ENCODE measurements around the gene MYL6.

Gene MYL6

DNA sequence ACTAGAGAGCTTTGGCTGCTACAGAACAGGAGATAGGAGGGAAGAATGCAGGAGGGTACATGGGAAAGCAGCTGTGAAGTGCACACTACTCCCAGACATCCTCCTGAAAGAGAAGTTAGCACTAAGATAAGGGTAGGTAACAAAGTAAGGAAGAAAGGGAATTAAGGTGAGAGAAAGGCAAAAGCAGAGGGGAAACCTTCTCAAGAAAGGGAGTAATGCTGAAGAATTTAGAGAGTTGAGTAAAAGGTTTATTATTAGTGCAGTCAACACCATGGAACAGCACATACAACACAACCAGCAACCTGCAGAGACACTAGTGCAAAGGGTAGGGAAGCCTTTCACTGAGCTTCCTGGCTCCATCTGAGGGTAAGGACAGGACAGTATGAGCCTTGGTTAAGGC is 46.1 kb downstream of the MYL6 start:
- Histone ChIP-seq H3K9me3 (ENCODE audit: control insufficient read depth, insufficient read depth, low read depth, low read length) (no peaks in the 10 kb centered on the region), H3K27ac (ENCODE audit: extremely low read depth, low read depth, low read length) (no peak overlapping the region), H3K36me3 (ENCODE audit: control insufficient read depth in 2 of 2, insufficient read depth in 1 of 2, low read length in 2 of 2) (peaks cover 12 to 42% of the 10 kb centered on the region in 2 experiments), H3K4me1 (ENCODE audit: control insufficient read depth, insufficient read depth, low read length) (no peaks in the 10 kb centered on the region), H3K4me3 (ENCODE audit: low read depth, low read length) (no peak overlapping the region)
- no peak for TF ChIP-seq KLF7 (tag by site-specific recombination; IDR thresholded peaks at IDR 0.05; ENCODE audit: borderline replicate concordance)
- no peak for TF ChIP-seq ZNF266 (tag by site-specific recombination; IDR thresholded peaks at IDR 0.05; ENCODE audit: low read depth)
- TF ChIP-seq, protein P1, sequence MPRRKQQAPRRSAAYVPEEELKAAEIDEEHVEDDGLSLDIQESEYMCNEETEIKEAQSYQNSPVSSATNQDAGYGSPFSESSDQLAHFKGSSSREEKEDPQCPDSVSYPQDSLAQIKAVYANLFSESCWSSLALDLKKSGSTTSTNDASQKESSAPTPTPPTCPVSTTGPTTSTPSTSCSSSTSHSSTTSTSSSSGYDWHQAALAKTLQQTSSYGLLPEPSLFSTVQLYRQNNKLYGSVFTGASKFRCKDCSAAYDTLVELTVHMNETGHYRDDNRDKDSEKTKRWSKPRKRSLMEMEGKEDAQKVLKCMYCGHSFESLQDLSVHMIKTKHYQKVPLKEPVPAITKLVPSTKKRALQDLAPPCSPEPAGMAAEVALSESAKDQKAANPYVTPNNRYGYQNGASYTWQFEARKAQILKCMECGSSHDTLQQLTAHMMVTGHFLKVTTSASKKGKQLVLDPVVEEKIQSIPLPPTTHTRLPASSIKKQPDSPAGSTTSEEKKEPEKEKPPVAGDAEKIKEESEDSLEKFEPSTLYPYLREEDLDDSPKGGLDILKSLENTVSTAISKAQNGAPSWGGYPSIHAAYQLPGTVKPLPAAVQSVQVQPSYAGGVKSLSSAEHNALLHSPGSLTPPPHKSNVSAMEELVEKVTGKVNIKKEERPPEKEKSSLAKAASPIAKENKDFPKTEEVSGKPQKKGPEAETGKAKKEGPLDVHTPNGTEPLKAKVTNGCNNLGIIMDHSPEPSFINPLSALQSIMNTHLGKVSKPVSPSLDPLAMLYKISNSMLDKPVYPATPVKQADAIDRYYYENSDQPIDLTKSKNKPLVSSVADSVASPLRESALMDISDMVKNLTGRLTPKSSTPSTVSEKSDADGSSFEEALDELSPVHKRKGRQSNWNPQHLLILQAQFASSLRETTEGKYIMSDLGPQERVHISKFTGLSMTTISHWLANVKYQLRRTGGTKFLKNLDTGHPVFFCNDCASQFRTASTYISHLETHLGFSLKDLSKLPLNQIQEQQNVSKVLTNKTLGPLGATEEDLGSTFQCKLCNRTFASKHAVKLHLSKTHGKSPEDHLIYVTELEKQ (tag by site-specific recombination; IDR thresholded peaks at IDR 0.05; ENCODE audit: borderline replicate concordance), result no peak
- TF ChIP-seq PRDM1 (tag by site-specific recombination; IDR thresholded peaks at IDR 0.05), result peak; percentile 92
- TF ChIP-seq ZBTB20 (tag by site-specific recombination; IDR thresholded peaks at IDR 0.05), result no peak
- CTCF ChIA-PET, result interaction anchor here (0.7 to 6.0 kb wide), 6 partner anchors 14 to 264 kb away, joined by 3 to 73 read pairs (median 4); partner anchors contain the start of genes RNF41, SMARCC2 and SPRYD4
- POLR2A ChIA-PET, result interaction anchor here (1.6 to 4.6 kb wide), 3 partner anchors 17 to 111 kb away, joined by 4 to 47 read pairs (median 4); partner anchors contain the start of genes CNPY2, PA2G4 and RNF41

DNA sequence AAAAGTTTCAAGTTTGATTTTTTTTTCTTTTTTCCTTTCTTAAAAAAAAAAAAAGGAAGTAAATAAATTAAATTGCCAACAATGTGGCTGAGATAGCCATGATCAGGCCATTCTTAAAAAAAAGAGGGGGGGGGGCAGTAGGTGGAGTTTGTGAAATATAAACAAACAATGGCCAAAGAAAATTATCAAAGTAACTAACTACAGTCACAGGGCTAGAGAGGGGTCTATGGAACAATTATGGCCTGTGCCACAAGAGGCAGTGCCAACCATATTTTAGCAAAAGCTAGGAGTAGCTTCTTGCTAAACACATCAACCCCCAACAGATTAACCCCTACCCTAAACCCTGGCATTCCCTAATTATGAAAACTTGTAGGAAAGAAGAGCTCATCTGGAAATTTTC is 47.3 kb downstream of the MYL6 start:
- POLR2A ChIA-PET, result interaction anchor here (1.0 to 4.6 kb wide), 3 partner anchors 16 to 102 kb away, joined by 3 to 47 read pairs (median 4); partner anchors contain the start of genes PA2G4, RNF41 and ZC3H10
- Histone ChIP-seq H3K4me3 (ENCODE audit: low read depth, low read length) (no peak overlapping the region), H3K4me1 (ENCODE audit: control insufficient read depth, insufficient read depth, low read length) (no peaks in the 10 kb centered on the region), H3K36me3 (ENCODE audit: control insufficient read depth in 2 of 2, insufficient read depth in 1 of 2, low read length in 2 of 2) (peaks cover 12 to 52% of the 10 kb centered on the region in 2 experiments), H3K9me3 (ENCODE audit: control insufficient read depth, insufficient read depth, low read depth, low read length) (no peaks in the 10 kb centered on the region), H3K27ac (ENCODE audit: extremely low read depth, low read depth, low read length) (no peak overlapping the region)
- TF ChIP-seq ZNF19 (tag by site-specific recombination; IDR thresholded peaks at IDR 0.05; ENCODE audit: low read depth) (no peak), ZNF621 (tag by site-specific recombination; IDR thresholded peaks at IDR 0.05) (no peak), ZNF529 (tag by site-specific recombination; IDR thresholded peaks at IDR 0.05; ENCODE audit: insufficient replicate concordance) (no peak), ZNF501 (tag by site-specific recombination; IDR thresholded peaks at IDR 0.05) (no peak), ZBTB20 (tag by site-specific recombination; IDR thresholded peaks at IDR 0.05) (no peak), ZNF768 (tag by site-specific recombination; IDR thresholded peaks at IDR 0.05) (no peak)
- TF ChIP-seq, protein P2, sequence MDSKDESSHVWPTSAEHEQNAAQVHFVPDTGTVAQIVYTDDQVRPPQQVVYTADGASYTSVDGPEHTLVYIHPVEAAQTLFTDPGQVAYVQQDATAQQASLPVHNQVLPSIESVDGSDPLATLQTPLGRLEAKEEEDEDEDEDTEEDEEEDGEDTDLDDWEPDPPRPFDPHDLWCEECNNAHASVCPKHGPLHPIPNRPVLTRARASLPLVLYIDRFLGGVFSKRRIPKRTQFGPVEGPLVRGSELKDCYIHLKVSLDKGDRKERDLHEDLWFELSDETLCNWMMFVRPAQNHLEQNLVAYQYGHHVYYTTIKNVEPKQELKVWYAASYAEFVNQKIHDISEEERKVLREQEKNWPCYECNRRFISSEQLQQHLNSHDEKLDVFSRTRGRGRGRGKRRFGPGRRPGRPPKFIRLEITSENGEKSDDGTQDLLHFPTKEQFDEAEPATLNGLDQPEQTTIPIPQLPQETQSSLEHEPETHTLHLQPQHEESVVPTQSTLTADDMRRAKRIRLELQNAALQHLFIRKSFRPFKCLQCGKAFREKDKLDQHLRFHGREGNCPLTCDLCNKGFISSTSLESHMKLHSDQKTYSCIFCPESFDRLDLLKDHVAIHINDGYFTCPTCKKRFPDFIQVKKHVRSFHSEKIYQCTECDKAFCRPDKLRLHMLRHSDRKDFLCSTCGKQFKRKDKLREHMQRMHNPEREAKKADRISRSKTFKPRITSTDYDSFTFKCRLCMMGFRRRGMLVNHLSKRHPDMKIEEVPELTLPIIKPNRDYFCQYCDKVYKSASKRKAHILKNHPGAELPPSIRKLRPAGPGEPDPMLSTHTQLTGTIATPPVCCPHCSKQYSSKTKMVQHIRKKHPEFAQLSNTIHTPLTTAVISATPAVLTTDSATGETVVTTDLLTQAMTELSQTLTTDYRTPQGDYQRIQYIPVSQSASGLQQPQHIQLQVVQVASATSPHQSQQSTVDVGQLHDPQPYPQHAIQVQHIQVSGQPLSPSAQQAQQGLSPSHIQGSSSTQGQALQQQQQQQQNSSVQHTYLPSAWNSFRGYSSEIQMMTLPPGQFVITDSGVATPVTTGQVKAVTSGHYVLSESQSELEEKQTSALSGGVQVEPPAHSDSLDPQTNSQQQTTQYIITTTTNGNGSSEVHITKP (tag by site-specific recombination; IDR thresholded peaks at IDR 0.05), result peak; percentile 52; the same call in 1 of the 2 replicates
- CTCF ChIA-PET, result interaction anchor here (0.7 to 6.0 kb wide), 10 partner anchors 8 to 60 kb away, joined by 3 to 73 read pairs (median 7); partner anchors contain the start of genes RNF41 and SMARCC2

DNA sequence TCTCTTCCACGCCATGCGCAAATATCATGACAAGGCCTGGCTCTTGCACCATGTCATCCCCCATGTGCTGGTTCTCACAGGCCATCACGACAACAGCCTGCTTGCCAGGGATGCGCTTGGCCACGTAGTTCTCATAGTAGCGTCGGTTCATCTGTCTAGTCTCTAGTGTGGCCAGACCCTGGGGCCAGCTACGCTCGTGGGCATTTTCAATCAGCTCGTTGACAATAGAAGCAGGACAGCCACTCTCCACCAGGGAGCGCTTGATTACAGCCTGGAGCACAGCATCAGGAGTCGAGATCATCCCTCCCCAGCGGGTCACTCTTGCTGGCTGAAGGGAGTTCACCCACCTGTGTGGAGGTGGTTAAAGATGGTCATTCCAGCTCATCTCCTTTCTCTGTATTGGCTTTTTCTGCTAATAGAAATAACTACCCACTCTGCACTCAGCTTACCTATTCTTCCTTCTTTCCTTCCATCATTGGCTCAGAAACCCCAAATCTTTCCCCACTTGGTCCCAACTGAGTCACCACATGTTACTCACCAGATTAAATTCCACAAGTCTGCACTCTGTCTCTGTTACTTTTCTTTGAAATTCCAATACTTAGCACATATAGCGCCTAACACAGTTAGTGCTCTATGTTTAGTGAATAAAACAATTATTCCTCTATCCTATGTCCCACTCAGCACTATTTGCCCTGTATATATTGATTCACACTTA is 48.5 kb downstream of the MYL6 start:
- H3K4me1 ChIP-seq (ENCODE audit: control insufficient read depth, insufficient read depth, low read length), result no peaks in the 10 kb centered on the region
- no peaks in the 10 kb centered on the region for H3K9me3 ChIP-seq (ENCODE audit: control insufficient read depth, insufficient read depth, low read depth, low read length)
- H3K27ac ChIP-seq (ENCODE audit: extremely low read depth, low read depth, low read length), result no peak overlapping the region
- peaks cover 24 to 61% of the 10 kb centered on the region in 2 experiments for H3K36me3 ChIP-seq (ENCODE audit: control insufficient read depth in 2 of 2, insufficient read depth in 1 of 2, low read length in 2 of 2)
- POLR2A ChIA-PET, result interaction anchor here (1.0 to 4.6 kb wide), 3 partner anchors 15 to 16 kb away, joined by 4 to 47 read pairs (median 5); partner anchors contain the start of gene RNF41
- H3K4me3 ChIP-seq (ENCODE audit: low read depth, low read length), result no peak overlapping the region
- CTCF ChIA-PET, result interaction anchor here (0.6 to 6.0 kb wide), 22 partner anchors 10 to 781 kb away, joined by 3 to 73 read pairs (median 4); partner anchors contain the start of genes ANKRD52, COQ10A, RNF41 and SMARCC2
- TF ChIP-seq ZNF664 (tag by site-specific recombination; IDR thresholded peaks at IDR 0.05) (no peak), ZXDB (tag by site-specific recombination; IDR thresholded peaks at IDR 0.05) (peak; percentile 36; the same call in 1 of the 2 replicates), HOXC10 (CRISPR knock-in tag; IDR thresholded peaks at IDR 0.05) (no peak), ZNF610 (tag by site-specific recombination; IDR thresholded peaks at IDR 0.05; ENCODE audit: borderline replicate concordance) (no peak), ZNF211 (tag by site-specific recombination; IDR thresholded peaks at IDR 0.05; ENCODE audit: low read depth) (no peak), ZNF433 (tag by site-specific recombination; IDR thresholded peaks at IDR 0.05; ENCODE audit: low read depth) (no peak), ZFHX2 (tag by site-specific recombination; conservative IDR thresholded peaks at IDR 0.05) (0 out of 2 replicates have a peak, but pooled peaks have one; percentile 6), ZNF302 (tag by site-specific recombination; IDR thresholded peaks at IDR 0.05; ENCODE audit: low read depth) (no peak)
- TF ChIP-seq, protein P3, sequence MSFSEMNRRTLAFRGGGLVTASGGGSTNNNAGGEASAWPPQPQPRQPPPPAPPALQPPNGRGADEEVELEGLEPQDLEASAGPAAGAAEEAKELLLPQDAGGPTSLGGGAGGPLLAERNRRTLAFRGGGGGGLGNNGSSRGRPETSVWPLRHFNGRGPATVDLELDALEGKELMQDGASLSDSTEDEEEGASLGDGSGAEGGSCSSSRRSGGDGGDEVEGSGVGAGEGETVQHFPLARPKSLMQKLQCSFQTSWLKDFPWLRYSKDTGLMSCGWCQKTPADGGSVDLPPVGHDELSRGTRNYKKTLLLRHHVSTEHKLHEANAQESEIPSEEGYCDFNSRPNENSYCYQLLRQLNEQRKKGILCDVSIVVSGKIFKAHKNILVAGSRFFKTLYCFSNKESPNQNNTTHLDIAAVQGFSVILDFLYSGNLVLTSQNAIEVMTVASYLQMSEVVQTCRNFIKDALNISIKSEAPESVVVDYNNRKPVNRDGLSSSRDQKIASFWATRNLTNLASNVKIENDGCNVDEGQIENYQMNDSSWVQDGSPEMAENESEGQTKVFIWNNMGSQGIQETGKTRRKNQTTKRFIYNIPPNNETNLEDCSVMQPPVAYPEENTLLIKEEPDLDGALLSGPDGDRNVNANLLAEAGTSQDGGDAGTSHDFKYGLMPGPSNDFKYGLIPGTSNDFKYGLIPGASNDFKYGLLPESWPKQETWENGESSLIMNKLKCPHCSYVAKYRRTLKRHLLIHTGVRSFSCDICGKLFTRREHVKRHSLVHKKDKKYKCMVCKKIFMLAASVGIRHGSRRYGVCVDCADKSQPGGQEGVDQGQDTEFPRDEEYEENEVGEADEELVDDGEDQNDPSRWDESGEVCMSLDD (tag by site-specific recombination; IDR thresholded peaks at IDR 0.05), result no peak
